CD4-positive, alpha-beta T cell (primary cell): Measurements from ENCODE around the gene MC3R. TPM values are rescaled to one million over a fixed set of nuclear protein-coding genes. Genes with fewer than 3 reads are reported as not detected.

ENCODE experiments used
- ATAC-seq: fragments of 200-7000 bp; cut with Tn5 transposase; one replicate; pipeline ENCODE4 v1.10.0; 2022; ENCODE audit warnings: mild to moderate bottlenecking; ENCODE audit not compliant: poor library complexity
- CTCF ChIA-PET: fragments of 350-600 bp; sonication (Branson Sonifier 250); formaldehyde crosslinking; loops from one replicate; lab custom pipeline; 2021; ENCODE audit warnings: antibody characterized with exemption, inconsistent platforms; lab: Charles Lee
- POLR2A ChIA-PET: fragments of 350-600 bp; sonication (Branson Sonifier 250); formaldehyde crosslinking; loops from one replicate; lab custom pipeline; 2021; ENCODE audit warnings: antibody characterized with exemption, inconsistent platforms; lab: Charles Lee
- DNase-seq, 14 experiments: peaks; one replicate each; pipeline ENCODE4 v3.0.0-alpha.2; 2013 to 2020; ENCODE audit warnings: mixed read lengths in 2 of 14
- H3K27ac ChIP-seq, 2 donors: one replicate each; pipeline versions ENCODE4 v1.5.1 to v1.7.0; 2013; ENCODE audit warnings: low read length in 2 of 2, low read depth in 1 of 2, mild to moderate bottlenecking in 1 of 2
- H3K27me3 ChIP-seq, 2 experiments: 1 replicate in 1 of 2; 2 replicates in 1 of 2; pipeline versions ENCODE4 v1.6.1 to v1.7.0; 2013; ENCODE audit warnings: low read length in 2 of 2, control low read depth in 1 of 2, mild to moderate bottlenecking in 1 of 2, moderate library complexity in 1 of 2; ENCODE audit not compliant: insufficient read depth in 2 of 2, control insufficient read depth in 1 of 2
- H3K36me3 ChIP-seq: one replicate; pipeline ENCODE4 v1.6.1; 2013; ENCODE audit warnings: low read length, control low read depth; ENCODE audit not compliant: insufficient read depth
- H3K4me1 ChIP-seq: one replicate; pipeline ENCODE4 v1.6.1; 2013; ENCODE audit warnings: low read length, control low read depth; ENCODE audit not compliant: insufficient read depth
- H3K4me3 ChIP-seq: one replicate; pipeline ENCODE4 v1.5.1; 2013; ENCODE audit warnings: mild to moderate bottlenecking, low read length, moderate library complexity
- H3K9me3 ChIP-seq, 2 experiments: 1 replicate in 1 of 2; 2 replicates in 1 of 2; pipeline versions ENCODE4 v1.6.1 to v1.7.0; 2013; ENCODE audit warnings: low read length in 2 of 2, mild to moderate bottlenecking in 2 of 2, control low read depth in 1 of 2, moderate library complexity in 1 of 2; ENCODE audit not compliant: control insufficient read depth in 1 of 2, insufficient read depth in 1 of 2
- H3K27ac Mint-ChIP-seq: one replicate; pipeline ENCODE4 v1.8.0; 2020; ENCODE audit warnings: mixed read lengths
- H3K27me3 Mint-ChIP-seq: one replicate; pipeline ENCODE4 v1.8.0; 2021; ENCODE audit warnings: mixed read lengths
- H3K36me3 Mint-ChIP-seq: one replicate; pipeline ENCODE4 v1.8.0; 2021; ENCODE audit warnings: low read depth, mixed read lengths
- H3K4me1 Mint-ChIP-seq: one replicate; pipeline ENCODE4 v1.8.0; 2021; ENCODE audit warnings: low read depth, mixed read lengths
- H3K4me3 Mint-ChIP-seq: one replicate; pipeline ENCODE4 v1.8.0; 2020; ENCODE audit warnings: mild to moderate bottlenecking, mixed read lengths
- H3K9me3 Mint-ChIP-seq: one replicate; pipeline ENCODE4 v1.8.0; 2020; ENCODE audit warnings: mixed read lengths
- intact Hi-C, 2 experiments: fragments of 100-400 bp; cut with DNase I in 1 of 2; cut with micrococcal nuclease in 1 of 2; formaldehyde crosslinking; loops; one replicate each; pipeline versions ENCODE4 v1.15.1 to v1.9.0; 2023 to 2025; cut with DNase I, micrococcal nuclease
- total RNA-seq, 174 experiments: library from RNA in 2 of 174; stranded (reverse) in 2 of 174; gene quantifications; one replicate each; pipeline ENCODE4 v1.2.3 and lab custom pipeline; 2021 to 2026
- TF ChIP-seq, protein P1 (sequence below): fragments of 200-600 bp; IDR thresholded peaks from one replicate; pipeline ENCODE4 v1.8.0; 2022; ENCODE audit warnings: antibody characterized with exemption, mild to moderate bottlenecking

The MC3R gene
- total RNA-seq, 2 experiments from 2014 or later, result not detected

DNA sequence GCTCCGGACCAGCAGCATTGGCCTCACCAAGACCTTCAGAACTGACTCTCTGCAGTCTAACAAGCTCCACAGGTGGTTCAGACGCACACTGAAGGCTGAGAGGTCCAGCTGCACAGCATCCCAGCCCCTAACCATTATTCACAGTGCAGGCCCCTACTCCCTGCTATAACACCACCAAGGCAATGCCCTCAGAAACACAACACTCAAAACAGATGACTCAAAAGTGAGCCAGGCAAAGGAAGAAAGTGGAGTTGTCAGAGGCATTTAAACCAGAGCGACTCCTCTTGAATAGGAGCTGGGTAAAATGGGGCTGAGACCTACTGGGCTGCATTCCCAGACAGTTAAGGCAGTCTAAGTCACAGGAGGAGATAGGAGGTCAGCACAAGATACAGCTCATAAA is 20.5 kb upstream of the MC3R start:
- Histone ChIP-seq H3K27ac (no peak overlapping the region), H3K9me3 (no peaks in the 10 kb centered on the region), H3K4me1 (no peaks in the 10 kb centered on the region), H3K4me3 (no peak overlapping the region), H3K27me3 (peaks cover 0 to 2% of the 10 kb centered on the region in 2 experiments), H3K36me3 (no peaks in the 10 kb centered on the region)
- TF ChIP-seq, protein P1, sequence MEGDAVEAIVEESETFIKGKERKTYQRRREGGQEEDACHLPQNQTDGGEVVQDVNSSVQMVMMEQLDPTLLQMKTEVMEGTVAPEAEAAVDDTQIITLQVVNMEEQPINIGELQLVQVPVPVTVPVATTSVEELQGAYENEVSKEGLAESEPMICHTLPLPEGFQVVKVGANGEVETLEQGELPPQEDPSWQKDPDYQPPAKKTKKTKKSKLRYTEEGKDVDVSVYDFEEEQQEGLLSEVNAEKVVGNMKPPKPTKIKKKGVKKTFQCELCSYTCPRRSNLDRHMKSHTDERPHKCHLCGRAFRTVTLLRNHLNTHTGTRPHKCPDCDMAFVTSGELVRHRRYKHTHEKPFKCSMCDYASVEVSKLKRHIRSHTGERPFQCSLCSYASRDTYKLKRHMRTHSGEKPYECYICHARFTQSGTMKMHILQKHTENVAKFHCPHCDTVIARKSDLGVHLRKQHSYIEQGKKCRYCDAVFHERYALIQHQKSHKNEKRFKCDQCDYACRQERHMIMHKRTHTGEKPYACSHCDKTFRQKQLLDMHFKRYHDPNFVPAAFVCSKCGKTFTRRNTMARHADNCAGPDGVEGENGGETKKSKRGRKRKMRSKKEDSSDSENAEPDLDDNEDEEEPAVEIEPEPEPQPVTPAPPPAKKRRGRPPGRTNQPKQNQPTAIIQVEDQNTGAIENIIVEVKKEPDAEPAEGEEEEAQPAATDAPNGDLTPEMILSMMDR, result no peak
- H3K36me3 Mint-ChIP-seq, result no peaks in the 10 kb centered on the region
- intact Hi-C loops, result no loop called here
- POLR2A ChIA-PET, result no interaction called here
- CTCF ChIA-PET, result no interaction called here
- H3K4me3 Mint-ChIP-seq, result no peak overlapping the region
- ATAC-seq (no peak), DNase-seq (no peak)
- H3K27ac Mint-ChIP-seq, result no peak overlapping the region
- H3K27me3 Mint-ChIP-seq, result peaks cover 35% of the 10 kb centered on the region
- H3K4me1 Mint-ChIP-seq, result no peaks in the 10 kb centered on the region
- peaks cover 3% of the 10 kb centered on the region for H3K9me3 Mint-ChIP-seq

DNA sequence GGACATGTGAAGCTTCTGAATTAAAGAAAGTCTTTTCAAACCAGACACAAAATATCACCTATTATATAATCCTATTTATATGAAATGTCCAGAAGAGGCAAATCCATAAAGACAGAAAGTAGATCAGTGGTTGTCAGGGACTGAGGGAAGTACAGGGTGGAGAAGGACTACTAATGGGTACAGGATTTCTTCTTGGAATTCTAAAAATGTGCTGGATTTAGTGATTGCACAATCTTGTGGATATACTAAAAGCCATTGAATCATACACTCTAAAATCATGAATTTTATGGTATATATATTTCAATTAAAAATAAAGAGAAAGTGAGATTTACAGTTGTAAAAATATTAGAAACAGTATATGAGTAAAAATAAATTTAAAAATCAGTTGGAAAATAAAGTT is 18.7 kb upstream of the MC3R start:
- no peaks in the 10 kb centered on the region for H3K36me3 Mint-ChIP-seq
- POLR2A ChIA-PET, result no interaction called here

DNA sequence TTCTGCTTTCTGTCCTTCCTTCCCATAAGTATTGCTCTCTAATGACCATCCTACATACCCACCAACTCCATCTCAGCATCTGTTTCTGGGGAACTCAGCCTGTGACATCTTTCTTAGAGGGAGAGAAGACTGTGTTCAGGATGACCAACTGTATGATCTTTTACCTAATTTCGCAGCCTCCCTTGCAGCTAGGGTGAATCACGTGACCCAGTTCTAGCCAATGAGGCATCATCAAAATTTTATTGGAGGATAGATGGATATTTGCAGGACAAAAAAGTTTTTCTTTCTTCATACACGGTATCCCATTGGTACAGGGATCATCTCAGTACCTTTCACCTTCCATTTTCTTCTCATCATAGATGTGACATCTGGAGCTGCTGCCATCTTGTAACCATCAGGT is 14.4 kb upstream of the MC3R start:
- Mint-ChIP-seq H3K36me3 (no peaks in the 10 kb centered on the region), H3K9me3 (peaks cover 14% of the 10 kb centered on the region), H3K4me3 (no peak overlapping the region), H3K4me1 (no peaks in the 10 kb centered on the region), H3K27me3 (peaks cover 22% of the 10 kb centered on the region), H3K27ac (no peak overlapping the region)
- DNase-seq (no peak), ATAC-seq (no peak)
- CTCF ChIA-PET, result no interaction called here
- H3K4me3 ChIP-seq, result no peak overlapping the region
- H3K4me1 ChIP-seq, result no peaks in the 10 kb centered on the region
- no peak overlapping the region for H3K27ac ChIP-seq
- peaks cover 7 to 9% of the 10 kb centered on the region in 2 experiments for H3K9me3 ChIP-seq
- POLR2A ChIA-PET, result no interaction called here
- intact Hi-C loops, result no loop called here
- TF ChIP-seq, protein P1, result no peak
- H3K36me3 ChIP-seq, result no peaks in the 10 kb centered on the region
- no peaks in the 10 kb centered on the region for H3K27me3 ChIP-seq

More for the DNA sequence above, 18.7 kb upstream of the MC3R start:
- Histone ChIP-seq H3K4me1 (no peaks in the 10 kb centered on the region), H3K27ac (no peak overlapping the region), H3K36me3 (no peaks in the 10 kb centered on the region), H3K9me3 (peaks cover 4 to 9% of the 10 kb centered on the region in 2 experiments), H3K4me3 (no peak overlapping the region), H3K27me3 (peaks cover 0 to 2% of the 10 kb centered on the region in 2 experiments)
- TF ChIP-seq, protein P1, result no peak
- Mint-ChIP-seq H3K4me1 (no peaks in the 10 kb centered on the region), H3K9me3 (peaks cover 7% of the 10 kb centered on the region), H3K27ac (no peak overlapping the region), H3K4me3 (no peak overlapping the region), H3K27me3 (peaks cover 26% of the 10 kb centered on the region)
- DNase-seq, result no peak
- intact Hi-C loops, result no loop called here
- no peak for ATAC-seq
- CTCF ChIA-PET, result no interaction called here
